NCI-H69 (cell line): ENCODE measurements around the gene ZBTB5.
A peak's percentile ranks its signal among the peaks of the same experiment; 100 is the strongest.

Experiments used
- DNase-seq: peaks from one replicate; lab custom pipeline; 2025; lab: John Stamatoyannopoulos, UW

Gene ZBTB5

GRCh38 chr9:37424686-37425297, 40.5 kb downstream of the ZBTB5 start:
- DNase-seq, result no peak

GRCh38 chr9:37424204-37424685, 41.0 kb downstream of the ZBTB5 start:
- no peak for DNase-seq

GRCh38 chr9:37423508-37423907, 41.7 kb downstream of the ZBTB5 start:
- no peak for DNase-seq

- peak; percentile 86 for DNase-seq
Observed at GRCh38 chr9:37422289-37423104, 42.8 kb downstream of the ZBTB5 start, which contains the start of gene GRHPR. Gene GRHPR, plus strand, starts transcription at chr9:37422696. Its CDS starts 55 bp downstream, at chr9:37422751.

GRCh38 chr9:37421914-37422288, 43.3 kb downstream of the ZBTB5 start:
- DNase-seq, result no peak

- DNase-seq, result no peak
Observed at GRCh38 chr9:37420271-37421215, 44.7 kb downstream of the ZBTB5 start.

GRCh38 chr9:37419204-37419603, 46.0 kb downstream of the ZBTB5 start:
- DNase-seq, result no peak

GRCh38 chr9:37417857-37418618, 47.2 kb downstream of the ZBTB5 start:
- DNase-seq, result peak; percentile 16

- DNase-seq, result no peak
Observed at GRCh38 chr9:37417252-37417803, 47.9 kb downstream of the ZBTB5 start.

- DNase-seq, result peak; percentile 92
Observed at GRCh38 chr9:37415011-37415719, 50.1 kb downstream of the ZBTB5 start.

GRCh38 chr9:37414503-37414943, 50.7 kb downstream of the ZBTB5 start:
- no peak for DNase-seq

GRCh38 chr9:37413311-37413710, 51.9 kb downstream of the ZBTB5 start:
- DNase-seq, result no peak

GRCh38 chr9:37412431-37413151, 52.7 kb downstream of the ZBTB5 start:
- DNase-seq, result peak; percentile 48

- no peak for DNase-seq
Observed at GRCh38 chr9:37410969-37411785, 54.1 kb downstream of the ZBTB5 start.

GRCh38 chr9:37410354-37410861, 54.8 kb downstream of the ZBTB5 start:
- DNase-seq, result no peak

- DNase-seq, result peak; percentile 16
Observed at GRCh38 chr9:37408933-37409710, 56.1 kb downstream of the ZBTB5 start.

GRCh38 chr9:37407468-37407867, 57.8 kb downstream of the ZBTB5 start:
- DNase-seq, result peak; percentile 54
